IPS-18c (cell line): ENCODE data around the gene CASP5.
"Not testable (repeated sequence)": the region's sequence is repeated elsewhere in the genome, so short reads cannot be mapped to it uniquely, and the experiment has no call there.

ENCODE experiments used
- H3K4me3 ChIP-seq: 2 replicates; pipeline ENCODE4 v1.7.0; 2013; ENCODE audit warnings: low read depth, mild to moderate bottlenecking, low read length, moderate library complexity; ENCODE audit not compliant: insufficient read depth
- H3K9me3 ChIP-seq: one replicate; pipeline ENCODE4 v1.6.1; 2013; ENCODE audit warnings: mild to moderate bottlenecking, low read length, moderate library complexity; ENCODE audit not compliant: control insufficient read depth, insufficient read depth

The CASP5 gene

GRCh38 chr11:104991994-104992393 lies 31.0 kb downstream of the CASP5 start:
- no peaks in the 10 kb centered on the region for H3K9me3 ChIP-seq
- H3K4me3 ChIP-seq, result no peak overlapping the region

- Histone ChIP-seq H3K9me3 (no peaks in the 10 kb centered on the region), H3K4me3 (no peak overlapping the region)
These were observed 38.2 kb downstream of the CASP5 start for GRCh38 chr11:104984808-104985207.

- H3K9me3 ChIP-seq, result peaks cover 2% of the 10 kb centered on the region
- H3K4me3 ChIP-seq, result no peak overlapping the region
These were observed 43.1 kb downstream of the CASP5 start for GRCh38 chr11:104979839-104980238.

GRCh38 chr11:104973616-104974015 lies 49.4 kb downstream of the CASP5 start:
- H3K9me3 ChIP-seq, result peaks cover 8% of the 10 kb centered on the region
- no peak overlapping the region for H3K4me3 ChIP-seq

- not testable (repeated sequence) for H3K4me3 ChIP-seq, H3K9me3 ChIP-seq
These were observed 50.0 kb downstream of the CASP5 start for GRCh38 chr11:104972924-104973323.

GRCh38 chr11:104970756-104971155 lies 52.2 kb downstream of the CASP5 start:
- peaks cover 8% of the 10 kb centered on the region for H3K9me3 ChIP-seq
- H3K4me3 ChIP-seq, result no peak overlapping the region

- H3K4me3 ChIP-seq, result no peak overlapping the region
- peaks cover 2% of the 10 kb centered on the region for H3K9me3 ChIP-seq
These were observed 53.9 kb downstream of the CASP5 start for GRCh38 chr11:104968856-104969776.

GRCh38 chr11:104968355-104968855 lies 54.6 kb downstream of the CASP5 start, which contains the start of gene CASP4:
Gene CASP4, minus strand, starts transcription at chr11:104968574. Its CDS starts 49 bp downstream, at chr11:104968525.
- no peak within 1 kb of the TSS for H3K4me3 ChIP-seq
- H3K9me3 ChIP-seq, result peaks cover 5% of the 10 kb centered on the region

GRCh38 chr11:104967534-104968354 lies 55.2 kb downstream of the CASP5 start:
- H3K9me3 ChIP-seq, result peaks cover 5% of the 10 kb centered on the region
- no peak overlapping the region for H3K4me3 ChIP-seq

GRCh38 chr11:104965735-104966134 lies 57.2 kb downstream of the CASP5 start:
- Histone ChIP-seq H3K4me3 (no peak overlapping the region), H3K9me3 (peaks cover 3% of the 10 kb centered on the region)

GRCh38 chr11:104964247-104964646 lies 58.7 kb downstream of the CASP5 start:
- Histone ChIP-seq H3K4me3 (no peak overlapping the region), H3K9me3 (peaks cover 3% of the 10 kb centered on the region)

GRCh38 chr11:104962852-104963251 lies 60.1 kb downstream of the CASP5 start:
- Histone ChIP-seq H3K4me3 (no peak overlapping the region), H3K9me3 (peaks cover 3% of the 10 kb centered on the region)

GRCh38 chr11:104957280-104957679 lies 65.7 kb downstream of the CASP5 start:
- Histone ChIP-seq H3K4me3 (no peak overlapping the region), H3K9me3 (no peaks in the 10 kb centered on the region)

GRCh38 chr11:104956528-104956927 lies 66.4 kb downstream of the CASP5 start:
- no peaks in the 10 kb centered on the region for H3K9me3 ChIP-seq
- no peak overlapping the region for H3K4me3 ChIP-seq

- Histone ChIP-seq H3K9me3 (no peaks in the 10 kb centered on the region), H3K4me3 (no peak overlapping the region)
These were observed 76.1 kb downstream of the CASP5 start for GRCh38 chr11:104946907-104947306.
